ENCODE data around the gene NANOS2. TPM values are rescaled to one million over a fixed set of nuclear protein-coding genes. Genes with fewer than 3 reads are reported as not detected.
A peak's percentile ranks its signal among the peaks of the same experiment; 100 is the strongest.

The NANOS2 gene
- total RNA-seq, 6 experiments from 2014 or later, result not detected

- no peak for DNase-seq
Measured at GRCh38 chr19:45933759-45934158, 19.2 kb upstream of the NANOS2 start.

GRCh38 chr19:45931055-45931454, 16.5 kb upstream of the NANOS2 start:
- no peaks in the 10 kb centered on the region for H3K4me1 ChIP-seq
- intact Hi-C loops (cut with DNase I), result no loop called here
- ATAC-seq, result no peak
- no peak for TF ChIP-seq CTCF (IDR thresholded peaks at IDR 0.05)
- TF ChIP-seq POLR2A (IDR thresholded peaks at IDR 0.05), result no peak
- H3K9me3 ChIP-seq, result no peaks in the 10 kb centered on the region
- H3K36me3 ChIP-seq, result no peaks in the 10 kb centered on the region
- no peak overlapping the region for H3K4me3 ChIP-seq
- H3K27ac ChIP-seq, result no peak overlapping the region
- H3K27me3 ChIP-seq, result no peaks in the 10 kb centered on the region
- WGBS (ENCODE audit: insufficient coverage, low coverage, low lambda C conversion rate, missing lambda C conversion rate), result 33% methylated on average over 3 of the region's 3 CpGs
- DNase-seq, result no peak

More at GRCh38 chr19:45933759-45934158, 19.2 kb upstream of the NANOS2 start:
- intact Hi-C loops (cut with DNase I), result no loop called here
- no peak overlapping the region for H3K27ac ChIP-seq
- H3K9me3 ChIP-seq, result no peaks in the 10 kb centered on the region
- no peak for TF ChIP-seq CTCF (IDR thresholded peaks at IDR 0.05)
- TF ChIP-seq POLR2A (IDR thresholded peaks at IDR 0.05), result no peak
- H3K4me3 ChIP-seq, result no peak overlapping the region
- H3K27me3 ChIP-seq, result no peaks in the 10 kb centered on the region
- no peaks in the 10 kb centered on the region for H3K36me3 ChIP-seq
- no peak for ATAC-seq
- H3K4me1 ChIP-seq, result no peaks in the 10 kb centered on the region
- 55% methylated on average over 9 of the region's 9 CpGs for WGBS (ENCODE audit: insufficient coverage, low coverage, low lambda C conversion rate, missing lambda C conversion rate)

GRCh38 chr19:45929247-45929646, 14.7 kb upstream of the NANOS2 start:
- DNase-seq (no peak), ATAC-seq (no peak)
- TF ChIP-seq POLR2A (IDR thresholded peaks at IDR 0.05) (no peak), CTCF (IDR thresholded peaks at IDR 0.05) (no peak)
- Histone ChIP-seq H3K9me3 (no peaks in the 10 kb centered on the region), H3K4me1 (no peaks in the 10 kb centered on the region), H3K27me3 (no peaks in the 10 kb centered on the region), H3K4me3 (no peak overlapping the region), H3K27ac (no peak overlapping the region), H3K36me3 (no peaks in the 10 kb centered on the region)
- 39% methylated on average over 2 of the region's 2 CpGs for WGBS (ENCODE audit: insufficient coverage, low coverage, low lambda C conversion rate, missing lambda C conversion rate)
- intact Hi-C loops (cut with DNase I), result no loop called here

- ATAC-seq (peak; percentile 93 to 98 (median 98)), DNase-seq (peak; percentile 90 to 94 (median 91))
- Histone ChIP-seq H3K4me3 (no peak overlapping the region), H3K27me3 (no peaks in the 10 kb centered on the region), H3K9me3 (no peaks in the 10 kb centered on the region), H3K4me1 (no peaks in the 10 kb centered on the region), H3K36me3 (no peaks in the 10 kb centered on the region), H3K27ac (no peak overlapping the region)
- intact Hi-C loops (cut with DNase I), result no loop called here
- 17% methylated on average over 17 of the region's 33 CpGs for WGBS (ENCODE audit: insufficient coverage, low coverage, low lambda C conversion rate, missing lambda C conversion rate)
- no peak for TF ChIP-seq CTCF (IDR thresholded peaks at IDR 0.05)
- TF ChIP-seq POLR2A (IDR thresholded peaks at IDR 0.05), result no peak
Measured at GRCh38 chr19:45927565-45928261, 13.1 kb upstream of the NANOS2 start.

All from right lobe of liver (tissue), 6 donors.